ENCODE data around the gene IGBP1.
"Not testable (repeated sequence)": the region's sequence is repeated elsewhere in the genome, so short reads cannot be mapped to it uniquely, and the experiment has no call there.

IGBP1 gene

DNA sequence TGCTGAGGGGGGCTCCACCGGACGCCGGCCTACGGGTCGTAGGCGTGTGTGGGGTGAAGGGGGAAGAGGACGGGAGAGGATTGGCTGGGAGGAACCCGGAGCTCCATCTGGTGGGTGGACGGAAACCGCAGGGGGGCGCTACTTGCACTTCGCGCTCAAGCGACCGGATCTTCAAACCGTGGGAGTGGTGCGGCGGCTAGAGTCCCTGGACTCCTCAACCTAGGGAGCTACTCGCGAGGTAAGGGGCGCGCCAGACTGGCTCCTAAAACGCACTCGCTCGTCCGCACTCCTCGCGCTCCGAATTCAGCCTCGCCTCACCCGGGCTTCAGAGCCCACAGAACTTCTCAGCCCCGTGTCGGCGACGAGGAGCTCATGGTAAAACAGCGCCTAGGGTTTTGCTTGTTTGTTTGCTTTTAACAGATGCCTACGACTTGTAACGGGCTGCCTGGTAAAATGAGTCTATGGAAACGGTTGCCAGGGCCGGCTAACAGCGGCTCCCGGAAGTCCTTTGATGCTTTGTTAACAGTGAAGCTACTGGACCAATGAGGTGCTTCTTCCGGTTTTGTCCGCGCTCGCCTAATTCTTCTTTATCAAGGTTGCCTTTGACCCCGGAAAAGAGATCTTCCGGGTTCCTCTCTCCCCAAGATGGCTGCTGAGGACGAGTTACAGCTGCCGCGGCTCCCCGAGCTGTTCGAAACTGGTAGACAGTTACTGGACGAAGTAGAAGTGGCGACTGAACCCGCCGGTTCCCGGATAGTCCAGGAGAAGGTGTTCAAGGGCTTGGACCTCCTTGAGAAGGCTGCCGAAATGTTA, at the start of gene IGBP1:
Gene IGBP1 (plus strand): TSS at position 145 of the 813 bp plus-strand sequence. CDS start 501 bp downstream, at position 646.
- DNase-seq (ENCODE audit: low read depth): peak; percentile 58

DNA sequence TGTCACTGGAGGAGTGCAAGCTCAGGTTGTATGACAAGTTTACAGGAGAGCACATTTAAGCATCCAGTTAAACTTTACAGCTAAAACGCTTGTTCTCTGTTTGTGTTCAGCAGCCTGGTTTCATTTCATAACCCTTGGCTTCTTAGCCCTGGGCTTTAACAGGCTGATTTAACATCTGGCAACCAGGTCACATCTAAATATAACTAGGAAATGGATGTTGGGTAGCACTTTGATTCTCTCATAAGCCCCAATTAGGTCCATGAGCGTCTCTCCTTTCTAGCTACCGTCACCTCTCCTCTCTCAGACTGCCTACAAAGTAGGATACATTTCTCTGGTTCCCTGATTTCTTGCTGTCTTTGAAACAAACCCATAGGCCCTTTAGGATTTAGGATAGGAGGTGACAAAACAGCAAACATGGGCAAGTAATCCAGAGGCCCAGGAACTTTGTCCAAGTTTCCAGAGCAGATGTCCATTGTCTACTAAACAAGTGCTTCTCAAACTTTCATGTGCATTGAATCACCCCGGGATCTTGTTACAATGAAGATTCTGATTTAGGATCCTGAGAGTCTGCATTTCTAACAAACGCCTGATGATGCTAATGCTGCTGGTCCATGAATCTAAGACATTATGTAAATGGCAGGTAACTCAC, 48.5 kb upstream of the IGBP1 start:
- no peak for DNase-seq (ENCODE audit: low read depth)

- no peak for DNase-seq (ENCODE audit: low read depth)
Observed at GRCh38 chrX:70087857-70088630, 45.2 kb upstream of the IGBP1 start.

- no peak for DNase-seq (ENCODE audit: low read depth)
Observed at GRCh38 chrX:70088751-70089150, 44.5 kb upstream of the IGBP1 start.

GRCh38 chrX:70089604-70090297, 43.5 kb upstream of the IGBP1 start:
- no peak for DNase-seq (ENCODE audit: low read depth)

GRCh38 chrX:70092247-70092646, 41.0 kb upstream of the IGBP1 start:
- no peak for DNase-seq (ENCODE audit: low read depth)

DNA sequence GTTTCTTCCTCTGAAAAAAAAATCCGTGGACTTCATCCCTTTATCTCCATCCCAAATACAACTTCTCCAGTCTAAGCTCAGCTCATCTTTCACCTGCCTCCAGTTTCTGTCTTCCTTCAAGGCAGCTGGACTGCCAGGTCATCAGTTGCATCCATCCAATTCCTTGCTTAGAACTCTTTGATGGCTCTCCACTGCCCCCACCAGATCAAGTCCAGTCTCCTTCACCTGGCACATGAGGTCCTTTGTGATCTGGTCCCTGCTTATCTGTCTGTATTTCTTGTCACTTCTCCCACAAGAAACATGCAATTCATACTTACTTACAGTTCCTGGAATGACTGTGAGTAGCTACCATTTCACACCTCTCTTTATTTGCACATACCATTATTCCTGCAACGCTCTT, 37.2 kb upstream of the IGBP1 start:
- no peak for DNase-seq (ENCODE audit: low read depth)

DNA sequence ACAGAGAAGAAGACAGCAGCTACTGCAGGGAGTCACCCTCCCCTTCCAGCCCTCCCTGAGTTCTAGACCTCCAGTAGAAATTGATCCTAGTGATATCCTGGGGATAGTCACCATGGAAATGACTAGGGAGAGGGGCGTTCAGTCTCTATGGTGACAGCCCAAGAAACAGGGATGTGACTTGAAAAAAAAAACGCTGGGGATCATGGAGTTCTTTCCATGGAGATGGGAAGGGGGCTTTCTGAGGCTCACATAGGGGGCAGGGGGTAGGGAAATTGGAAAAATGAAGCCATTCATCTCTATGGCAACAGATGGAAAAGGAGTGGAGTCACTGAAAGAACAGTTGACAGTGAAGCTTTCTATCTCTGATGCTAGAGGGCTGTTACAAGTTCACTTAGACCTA, 28.0 kb upstream of the IGBP1 start:
- no peak for DNase-seq (ENCODE audit: low read depth)

DNA sequence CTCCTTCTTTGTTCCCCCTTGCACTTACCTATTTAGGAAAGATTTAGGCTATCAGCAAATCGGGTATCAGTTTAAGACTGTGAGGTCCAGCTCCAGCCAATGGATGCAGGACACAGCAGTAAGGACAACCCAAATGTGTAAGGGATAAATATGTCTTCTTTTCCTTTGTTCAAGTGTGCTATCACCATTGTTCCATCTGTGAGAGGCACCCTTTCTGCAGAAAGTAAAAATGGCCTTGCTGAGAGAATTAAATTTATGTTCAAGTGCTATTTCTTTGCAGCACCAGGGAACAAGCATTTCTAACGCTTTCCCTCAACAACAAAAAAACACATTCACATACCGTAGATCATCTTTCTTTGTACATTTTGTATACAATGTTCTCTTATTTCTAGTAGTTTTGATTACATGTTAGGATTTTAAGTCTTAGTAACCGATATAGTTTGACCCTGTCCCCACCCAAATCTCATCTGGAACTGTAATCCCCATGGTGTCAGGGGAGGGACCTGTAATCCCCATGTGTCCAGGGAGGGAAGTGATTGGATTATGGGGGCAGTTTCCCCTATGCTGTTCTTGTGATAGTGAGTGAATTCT, 21.7 kb upstream of the IGBP1 start:
- DNase-seq (ENCODE audit: low read depth): not testable (repeated sequence)

DNA sequence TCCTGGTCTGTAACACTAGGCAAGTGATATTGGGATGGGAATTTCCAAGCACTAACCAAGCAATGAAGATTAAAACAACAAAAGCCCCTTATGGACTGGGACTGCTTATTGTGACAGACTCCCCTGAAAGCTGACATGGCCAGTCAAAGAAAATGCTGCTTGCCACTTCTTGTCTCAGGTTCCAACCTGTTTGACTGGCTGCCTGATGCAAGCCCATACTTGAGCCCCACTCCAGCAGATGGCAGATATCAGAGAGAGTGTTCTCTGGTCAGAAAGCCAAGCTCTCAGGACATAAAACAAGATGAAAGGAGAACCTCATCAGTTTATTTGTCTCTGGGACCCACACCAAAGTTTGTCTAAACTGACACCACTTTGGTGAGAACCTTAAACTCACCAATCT, 15.5 kb upstream of the IGBP1 start:
- DNase-seq (ENCODE audit: low read depth): no peak

GRCh38 chrX:70123014-70123413, 10.2 kb upstream of the IGBP1 start:
- not testable (repeated sequence) for DNase-seq (ENCODE audit: low read depth)

GRCh38 chrX:70124678-70125077, 8.6 kb upstream of the IGBP1 start:
- no peak for DNase-seq (ENCODE audit: low read depth)

- no peak for DNase-seq (ENCODE audit: low read depth)
Observed at GRCh38 chrX:70128071-70128470, 5.2 kb upstream of the IGBP1 start.

DNA sequence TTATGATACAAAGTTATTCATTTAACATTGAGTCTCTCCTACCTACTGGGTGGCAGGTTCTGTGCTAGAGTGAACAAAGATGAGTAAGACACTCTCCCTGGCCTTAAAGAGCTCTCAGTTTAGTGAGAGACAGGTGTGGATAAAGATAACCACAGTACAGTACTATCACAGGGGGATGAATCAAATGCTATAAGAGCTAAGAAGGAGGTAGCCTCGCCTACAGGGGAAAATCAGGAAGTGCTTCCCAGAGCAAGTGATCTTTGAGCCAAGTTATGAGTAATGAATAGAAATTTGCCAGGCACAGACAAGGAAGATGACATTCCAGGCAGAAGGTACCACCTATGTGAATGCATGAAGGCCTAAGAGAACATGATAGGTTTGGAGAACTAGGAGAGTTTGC, 3.4 kb upstream of the IGBP1 start:
- DNase-seq (ENCODE audit: low read depth): no peak

- no peak for DNase-seq (ENCODE audit: low read depth)
Observed at GRCh38 chrX:70132224-70132623, 1.0 kb upstream of the IGBP1 start.

DNA sequence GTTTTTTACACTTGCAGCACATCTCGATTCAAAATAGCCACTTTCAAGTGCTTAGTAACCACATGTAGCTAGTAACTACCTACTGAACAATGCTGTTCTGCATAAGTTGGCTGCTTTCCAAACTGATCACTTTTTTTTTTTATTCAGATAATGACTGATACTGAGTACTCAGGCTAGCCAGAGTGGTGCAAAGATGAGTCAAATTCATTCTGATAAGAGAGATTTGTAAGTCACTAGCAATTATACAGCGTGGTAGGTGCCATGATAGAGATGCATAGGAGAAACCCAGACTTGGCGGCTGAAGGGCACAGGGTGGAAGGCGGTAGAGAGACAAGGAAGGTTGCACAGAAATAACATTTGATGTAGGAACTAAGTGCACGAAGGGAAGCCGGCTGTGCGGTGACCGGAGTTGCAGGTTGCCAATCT, 357 bp upstream of the IGBP1 start:
- no peak for DNase-seq (ENCODE audit: low read depth)

GRCh38 chrX:70134116-70134477, 850 bp downstream of the IGBP1 start:
- DNase-seq (ENCODE audit: low read depth): no peak

DNA sequence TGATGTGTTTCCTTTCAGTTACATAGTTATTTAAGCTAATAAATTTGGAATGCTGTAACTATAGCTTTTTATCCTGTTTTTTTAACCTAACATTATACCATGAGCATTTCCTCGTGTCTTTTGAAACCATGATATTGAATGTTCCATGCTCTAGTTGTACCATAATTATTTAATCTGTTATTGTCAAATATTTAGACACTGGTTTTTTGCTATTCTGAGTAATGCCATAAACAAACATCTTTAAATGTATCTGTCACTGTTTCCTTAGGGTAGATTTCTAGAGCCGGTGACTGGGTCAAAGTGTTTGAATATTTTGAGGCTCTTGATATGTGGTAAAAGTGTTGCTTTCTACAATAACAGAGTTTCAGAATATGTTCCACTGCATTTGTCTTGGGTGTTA, 5.4 kb downstream of the IGBP1 start:
- DNase-seq (ENCODE audit: low read depth): no peak

DNA sequence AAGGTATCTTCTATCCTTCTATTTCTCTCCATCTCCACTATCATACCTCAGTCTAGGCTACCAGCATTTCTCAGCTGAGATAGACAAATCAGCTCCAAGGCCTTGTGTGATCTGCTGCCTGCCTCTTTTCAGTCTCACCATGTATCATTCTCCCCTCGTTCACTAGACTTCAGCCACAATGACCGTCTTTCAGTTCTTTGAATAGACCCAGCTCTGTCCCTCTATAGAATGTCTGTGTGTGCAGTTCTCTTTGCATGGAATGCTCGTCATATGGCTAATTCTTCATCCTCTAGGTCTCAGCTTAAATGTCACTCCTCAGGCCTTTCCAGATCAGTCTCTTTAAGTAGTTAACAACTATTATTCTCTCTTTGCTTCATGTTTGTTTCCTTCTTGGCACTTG, 6.5 kb downstream of the IGBP1 start:
- DNase-seq (ENCODE audit: low read depth): no peak

DNA sequence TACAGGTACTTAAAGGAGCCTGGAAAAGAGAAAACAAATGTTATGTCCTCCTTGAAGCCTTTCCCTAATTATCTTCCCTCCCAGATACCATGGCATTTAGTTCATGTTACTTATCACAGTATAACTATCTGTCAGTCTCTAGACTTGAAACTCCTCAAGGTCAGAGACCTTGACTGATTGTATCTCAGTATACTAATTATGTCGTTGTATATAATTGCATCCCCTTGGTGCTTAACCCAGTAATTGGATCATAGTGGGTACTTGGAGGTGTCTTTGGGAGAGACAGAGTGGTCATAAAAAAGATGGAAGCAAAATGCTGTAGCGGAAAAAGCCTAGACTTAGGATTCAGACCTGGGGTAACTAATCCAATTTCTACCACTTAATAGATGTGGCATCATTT, 8.1 kb downstream of the IGBP1 start:
- DNase-seq (ENCODE audit: low read depth): no peak

GRCh38 chrX:70166601-70167590, 33.6 kb downstream of the IGBP1 start:
- DNase-seq (ENCODE audit: low read depth): no peak
